CD8-positive, alpha-beta memory T cell (primary cell): ENCODE measurements around the gene POC5. TPM values are rescaled to one million over a fixed set of nuclear protein-coding genes. Genes with fewer than 3 reads are reported as not detected.

Source experiments
- CTCF ChIA-PET: fragments of 350-600 bp; sonication (Branson Sonifier 250); formaldehyde crosslinking; loops from one replicate; lab custom pipeline; 2021; ENCODE audit warnings: antibody characterized with exemption; lab: Charles Lee
- POLR2A ChIA-PET: fragments of 350-600 bp; sonication (Branson Sonifier 250); formaldehyde crosslinking; loops from one replicate; lab custom pipeline; 2021; ENCODE audit warnings: antibody characterized with exemption; lab: Charles Lee
- DNase-seq, 5 donors: peaks; one replicate each; pipeline versions ENCODE4 v3.0.0 to v3.0.0-alpha.2; 2020 to 2022; ENCODE audit warnings: mixed read lengths in 1 of 5
- H3K27ac ChIP-seq: one replicate; pipeline ENCODE4 v1.7.0; 2013; ENCODE audit warnings: low read depth, mild to moderate bottlenecking, low read length, moderate library complexity
- H3K27me3 ChIP-seq: 2 replicates; pipeline ENCODE4 v1.7.0; 2013; ENCODE audit warnings: low read length, mild to moderate bottlenecking; ENCODE audit not compliant: insufficient read depth, poor library complexity, severe bottlenecking
- H3K36me3 ChIP-seq: 2 replicates; pipeline ENCODE4 v1.7.0; 2013; ENCODE audit warnings: mild to moderate bottlenecking, low read length, moderate library complexity; ENCODE audit not compliant: insufficient read depth
- H3K4me1 ChIP-seq: 2 replicates; pipeline ENCODE4 v1.7.0; 2013; ENCODE audit warnings: mild to moderate bottlenecking, low read length, moderate library complexity; ENCODE audit not compliant: insufficient read depth
- H3K4me3 ChIP-seq: 2 replicates; pipeline ENCODE4 v1.7.0; 2013; ENCODE audit warnings: mild to moderate bottlenecking, low read length
- H3K9me3 ChIP-seq: 2 replicates; pipeline ENCODE4 v1.7.0; 2013; ENCODE audit warnings: mild to moderate bottlenecking, low read length
- H3K27ac Mint-ChIP-seq, 8 donors: one replicate each; pipeline ENCODE4 v1.8.0; 2020 to 2021; ENCODE audit warnings: mixed read lengths in 8 of 8, mild to moderate bottlenecking in 6 of 8, inconsistent platforms in 3 of 8, moderate library complexity in 3 of 8
- H3K27me3 Mint-ChIP-seq, 2 donors: one replicate each; pipeline ENCODE4 v1.8.0; 2020 to 2021; ENCODE audit warnings: mixed read lengths in 2 of 2, mild to moderate bottlenecking in 1 of 2, moderate library complexity in 1 of 2
- H3K36me3 Mint-ChIP-seq, 3 donors: one replicate each; pipeline ENCODE4 v1.8.0; 2020 to 2021; ENCODE audit warnings: mixed read lengths in 3 of 3, inconsistent platforms in 1 of 3, mild to moderate bottlenecking in 1 of 3
- H3K4me1 Mint-ChIP-seq, 3 donors: one replicate each; pipeline ENCODE4 v1.8.0; 2020 to 2021; ENCODE audit warnings: mixed read lengths in 3 of 3, inconsistent platforms in 1 of 3, mild to moderate bottlenecking in 1 of 3
- H3K4me3 Mint-ChIP-seq, 7 donors: one replicate each; pipeline ENCODE4 v1.8.0; 2020 to 2021; ENCODE audit warnings: mixed read lengths in 7 of 7, mild to moderate bottlenecking in 6 of 7, moderate library complexity in 4 of 7, inconsistent platforms in 2 of 7
- H3K9me3 Mint-ChIP-seq, 5 donors: one replicate each; pipeline ENCODE4 v1.8.0; 2020 to 2022; ENCODE audit warnings: mixed read lengths in 5 of 5, mild to moderate bottlenecking in 3 of 5, moderate library complexity in 2 of 5, inconsistent platforms in 1 of 5
- polyA plus RNA-seq: library from polyadenylated mRNA; unstranded; fragments of 300-500 nt; fragmentation: Illumina TruSeq; gene quantifications from one replicate; pipeline ENCODE4 v1.2.3, GENCODE V29; 2021
- total RNA-seq, 2 experiments: library from RNA; stranded (reverse); gene quantifications; one replicate each; pipeline ENCODE4 v1.2.3, GENCODE V29; 2021

POC5 gene
- total and polyA plus RNA-seq, 3 experiments from 2014 or later = 15.2 to 16.9 (median 15.4) TPM

DNA sequence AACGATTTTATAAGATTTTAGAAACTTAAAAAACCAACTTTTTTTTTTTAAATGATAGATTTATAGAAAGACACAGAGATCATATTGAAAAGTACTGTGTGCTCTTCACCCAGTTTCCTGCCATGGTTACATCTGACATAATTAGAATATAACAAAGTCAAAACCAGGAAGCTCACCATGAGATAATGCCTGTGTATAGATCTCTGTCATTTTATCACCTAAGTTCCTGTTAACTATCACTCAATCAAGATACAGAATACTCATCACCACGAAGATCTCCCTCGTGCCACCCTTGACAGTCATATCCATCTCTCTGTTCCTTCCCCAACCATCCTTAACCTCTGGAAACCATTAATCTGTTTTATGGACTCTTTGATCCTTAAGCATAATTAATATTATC lies 39.1 kb downstream of the POC5 start:
- peak overlapping the region in 1 of 7 donors; percentile 52 for H3K4me3 Mint-ChIP-seq
- H3K9me3 Mint-ChIP-seq = no peaks in the 10 kb centered on the region
- ChIA-PET CTCF (no interaction called here), POLR2A (interaction anchor here (0.7 kb wide), 1 partner anchor 9 kb away, joined by 3 read pairs; no protein-coding TSS in a partner anchor)
- no peak overlapping the region for H3K27ac ChIP-seq
- no peak overlapping the region for H3K4me3 ChIP-seq
- H3K27me3 ChIP-seq = no peaks in the 10 kb centered on the region
- H3K4me1 ChIP-seq = peaks cover 3% of the 10 kb centered on the region
- DNase-seq = no peak
- no peaks in the 10 kb centered on the region for H3K9me3 ChIP-seq
- H3K36me3 Mint-ChIP-seq = peaks cover 0 to 46% (median 13%) of the 10 kb centered on the region in 3 donors
- H3K4me1 Mint-ChIP-seq = peaks cover 3 to 10% (median 4%) of the 10 kb centered on the region in 3 donors
- no peaks in the 10 kb centered on the region for H3K27me3 Mint-ChIP-seq
- H3K27ac Mint-ChIP-seq = peak overlapping the region in 5 of 8 donors; percentile 2 to 83 (median 68)
- H3K36me3 ChIP-seq = no peaks in the 10 kb centered on the region

DNA sequence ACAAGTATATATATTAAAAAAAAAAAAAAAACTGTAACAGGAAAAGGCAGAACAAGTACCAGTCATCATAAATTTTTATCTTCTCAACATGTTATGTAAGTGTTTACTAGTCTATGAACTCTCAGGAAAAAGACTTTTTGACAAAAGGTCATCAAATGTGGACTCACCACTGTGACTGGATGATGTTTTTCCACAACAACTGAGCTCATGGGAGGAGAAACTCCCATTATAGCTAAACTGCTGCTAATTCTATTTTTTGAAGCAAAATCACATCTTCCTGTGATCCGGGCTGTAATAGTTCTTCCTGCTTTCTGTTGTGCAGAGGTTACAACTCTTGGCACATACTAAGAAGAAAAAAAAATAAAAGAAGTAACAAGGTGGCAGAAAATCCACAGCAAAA lies 39.6 kb downstream of the POC5 start:
- Histone ChIP-seq H3K4me1 (peaks cover 3% of the 10 kb centered on the region), H3K36me3 (no peaks in the 10 kb centered on the region), H3K27ac (no peak overlapping the region), H3K9me3 (no peaks in the 10 kb centered on the region), H3K4me3 (no peak overlapping the region), H3K27me3 (no peaks in the 10 kb centered on the region)
- H3K36me3 Mint-ChIP-seq = peaks cover 0 to 47% (median 14%) of the 10 kb centered on the region in 3 donors
- H3K27me3 Mint-ChIP-seq = no peaks in the 10 kb centered on the region
- peak overlapping the region in 2 of 7 donors; percentile 38 to 52 for H3K4me3 Mint-ChIP-seq
- H3K4me1 Mint-ChIP-seq = peaks cover 3 to 10% (median 4%) of the 10 kb centered on the region in 3 donors
- ChIA-PET POLR2A (no interaction called here), CTCF (no interaction called here)
- no peak for DNase-seq
- peak overlapping the region in 3 of 8 donors; percentile 58 to 83 (median 68) for H3K27ac Mint-ChIP-seq
- no peaks in the 10 kb centered on the region for H3K9me3 Mint-ChIP-seq

DNA sequence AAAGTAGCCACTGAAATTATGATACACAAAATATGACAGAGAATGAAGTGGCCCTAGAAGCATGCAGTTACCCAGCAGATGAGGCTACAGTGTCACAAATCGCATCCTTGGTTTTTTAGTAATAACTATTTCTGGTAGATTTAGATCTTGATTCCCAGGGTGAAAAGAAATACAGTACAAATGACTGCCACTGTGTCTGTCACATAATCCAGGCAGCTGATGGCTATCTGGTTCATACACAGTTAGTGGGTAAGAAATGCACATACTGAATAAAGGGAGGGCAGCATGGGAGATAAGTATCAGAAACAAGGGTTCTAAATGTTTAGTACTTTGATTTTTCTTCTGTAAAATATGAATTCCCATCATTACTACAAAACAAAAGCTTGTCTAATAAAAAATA lies 41.5 kb downstream of the POC5 start:
- H3K27me3 Mint-ChIP-seq = no peaks in the 10 kb centered on the region

DNA sequence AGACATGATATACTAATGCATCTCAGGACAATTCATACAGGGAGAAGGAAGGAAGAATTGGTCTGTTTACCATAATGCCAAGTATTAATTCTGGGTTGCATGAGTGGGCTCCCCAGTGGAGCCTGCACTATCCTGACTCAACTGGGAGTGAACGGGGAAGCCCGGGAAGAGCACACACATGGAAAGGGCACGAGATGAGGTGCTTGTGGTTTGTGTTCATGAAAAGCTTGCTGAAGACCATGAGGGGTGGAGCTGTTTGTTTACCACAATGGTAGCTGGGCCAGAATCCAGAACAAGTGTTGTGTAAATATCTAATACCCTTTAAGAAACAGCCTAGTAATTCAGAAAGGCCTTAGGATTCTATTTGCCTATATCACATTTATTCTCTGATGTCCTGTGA lies 44.6 kb downstream of the POC5 start:
- no peaks in the 10 kb centered on the region for H3K9me3 Mint-ChIP-seq
- Histone ChIP-seq H3K27ac (no peak overlapping the region), H3K4me1 (peaks cover 16% of the 10 kb centered on the region), H3K36me3 (no peaks in the 10 kb centered on the region), H3K9me3 (no peaks in the 10 kb centered on the region), H3K4me3 (no peak overlapping the region), H3K27me3 (no peaks in the 10 kb centered on the region)
- ChIA-PET POLR2A (no interaction called here), CTCF (no interaction called here)
- H3K36me3 Mint-ChIP-seq = peaks cover 5 to 45% (median 20%) of the 10 kb centered on the region in 3 donors
- no peak for DNase-seq
- peak overlapping the region in 2 of 8 donors; percentile 14 to 57 for H3K27ac Mint-ChIP-seq
- H3K4me1 Mint-ChIP-seq = peaks cover 14 to 20% (median 17%) of the 10 kb centered on the region in 3 donors
- no peaks in the 10 kb centered on the region for H3K27me3 Mint-ChIP-seq
- no peak overlapping the region for H3K4me3 Mint-ChIP-seq

More for the DNA sequence above, 41.5 kb downstream of the POC5 start:
- peaks cover 5 to 56% (median 22%) of the 10 kb centered on the region in 3 donors for H3K36me3 Mint-ChIP-seq
- H3K4me3 Mint-ChIP-seq = no peak overlapping the region
- no peak overlapping the region for H3K27ac ChIP-seq
- CTCF ChIA-PET = no interaction called here
- H3K4me1 Mint-ChIP-seq = peaks cover 3 to 10% (median 4%) of the 10 kb centered on the region in 3 donors
- peaks cover 3% of the 10 kb centered on the region for H3K4me1 ChIP-seq
- POLR2A ChIA-PET = no interaction called here
- DNase-seq = no peak
- H3K36me3 ChIP-seq = no peaks in the 10 kb centered on the region
- H3K27ac Mint-ChIP-seq = no peak overlapping the region
- no peak overlapping the region for H3K4me3 ChIP-seq
- no peaks in the 10 kb centered on the region for H3K27me3 ChIP-seq
- no peaks in the 10 kb centered on the region for H3K9me3 ChIP-seq
- H3K9me3 Mint-ChIP-seq = no peaks in the 10 kb centered on the region

DNA sequence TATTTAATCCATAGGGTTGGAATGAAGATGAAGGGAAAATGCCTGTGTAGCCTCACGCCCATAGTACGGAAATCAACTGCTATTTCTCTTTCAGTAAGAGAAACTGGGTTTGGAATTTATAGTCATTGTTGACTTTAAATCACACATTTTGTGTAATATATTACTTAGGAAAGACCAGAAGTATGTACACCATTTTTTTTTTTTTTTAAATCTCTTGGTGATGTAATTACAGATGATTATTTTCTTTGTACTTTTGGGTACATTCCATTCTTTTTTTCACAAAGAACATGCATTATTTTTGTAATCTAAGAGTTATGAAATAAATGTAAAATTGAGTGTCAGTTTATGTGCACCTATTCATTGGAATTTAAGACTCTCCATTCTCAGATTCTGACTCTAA lies 45.7 kb downstream of the POC5 start:
- Mint-ChIP-seq H3K36me3 (peaks cover 5 to 39% (median 17%) of the 10 kb centered on the region in 3 donors), H3K27ac (no peak overlapping the region), H3K9me3 (no peaks in the 10 kb centered on the region), H3K27me3 (no peaks in the 10 kb centered on the region), H3K4me3 (no peak overlapping the region), H3K4me1 (peaks cover 14 to 20% (median 16%) of the 10 kb centered on the region in 3 donors)
- H3K27ac ChIP-seq = no peak overlapping the region
- ChIA-PET CTCF (no interaction called here), POLR2A (no interaction called here)
- peaks cover 13% of the 10 kb centered on the region for H3K4me1 ChIP-seq
- H3K36me3 ChIP-seq = no peaks in the 10 kb centered on the region
- no peak for DNase-seq
- no peak overlapping the region for H3K4me3 ChIP-seq
- no peaks in the 10 kb centered on the region for H3K27me3 ChIP-seq
- H3K9me3 ChIP-seq = no peaks in the 10 kb centered on the region

DNA sequence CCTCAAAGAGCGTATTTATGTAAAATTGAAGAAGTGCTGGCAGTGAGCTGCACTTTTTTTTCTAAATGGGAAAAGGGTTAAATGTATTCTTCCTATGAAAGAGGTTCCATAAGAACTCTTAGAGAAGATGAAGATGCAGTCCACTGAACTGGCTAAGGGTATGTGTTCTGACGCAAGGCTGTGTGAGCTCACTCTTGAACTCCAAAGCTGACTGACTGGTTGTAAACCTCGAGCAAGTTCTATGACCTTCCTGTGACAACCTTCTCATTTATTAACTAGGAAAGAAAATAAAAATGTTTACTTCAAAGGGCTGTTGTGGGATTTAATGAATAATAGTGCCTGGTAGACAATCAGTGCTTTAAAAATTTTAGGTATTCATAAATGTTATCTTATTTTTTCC lies 46.7 kb downstream of the POC5 start:
- no peak overlapping the region for H3K27ac ChIP-seq
- H3K27me3 ChIP-seq = no peaks in the 10 kb centered on the region
- no peak overlapping the region for H3K4me3 ChIP-seq
- Mint-ChIP-seq H3K27ac (no peak overlapping the region), H3K36me3 (peaks cover 5 to 32% (median 10%) of the 10 kb centered on the region in 3 donors), H3K9me3 (no peaks in the 10 kb centered on the region), H3K4me3 (peak overlapping the region in 1 of 7 donors; percentile 6), H3K4me1 (peaks cover 14 to 20% (median 16%) of the 10 kb centered on the region in 3 donors), H3K27me3 (no peaks in the 10 kb centered on the region)
- no peaks in the 10 kb centered on the region for H3K36me3 ChIP-seq
- CTCF ChIA-PET = no interaction called here
- H3K4me1 ChIP-seq = peaks cover 13% of the 10 kb centered on the region
- POLR2A ChIA-PET = no interaction called here
- no peaks in the 10 kb centered on the region for H3K9me3 ChIP-seq
- DNase-seq = no peak

DNA sequence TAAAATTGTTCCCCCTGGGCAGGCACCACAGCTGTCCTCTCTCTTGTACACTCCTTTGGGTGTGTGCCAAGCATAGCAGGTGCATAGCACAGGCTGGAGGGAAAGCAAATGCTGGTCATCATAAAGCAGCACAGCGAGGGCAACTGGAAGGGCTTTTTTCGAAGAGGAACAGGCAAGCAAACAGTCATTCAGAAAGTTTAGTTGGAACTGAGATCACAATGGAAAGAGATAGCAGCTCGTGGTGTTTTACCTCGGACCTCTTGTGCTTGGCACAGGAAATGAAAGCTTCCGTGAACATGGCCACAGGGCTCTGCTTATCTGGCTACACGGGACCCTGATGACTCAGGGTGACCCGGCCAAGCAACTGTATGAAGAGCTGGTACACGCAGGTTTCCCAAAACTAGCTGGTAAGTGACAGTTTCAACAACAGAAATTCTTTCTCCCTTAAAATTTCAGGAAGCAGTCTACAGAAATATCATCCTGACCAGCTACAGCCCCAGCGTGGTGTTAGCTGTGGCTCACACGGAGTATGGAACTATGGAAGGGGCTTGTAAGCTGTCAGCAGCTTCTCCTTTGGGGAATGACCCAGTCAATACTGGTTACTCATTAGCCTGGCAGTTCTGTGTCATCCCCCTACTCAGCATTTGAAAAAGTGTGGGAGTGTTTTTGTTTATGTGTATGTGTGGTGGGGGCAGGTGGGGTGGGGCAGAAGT lies 48.1 kb downstream of the POC5 start:
- H3K27ac Mint-ChIP-seq = peak overlapping the region in 7 of 8 donors; percentile 3 to 93 (median 74)
- H3K27me3 Mint-ChIP-seq = no peaks in the 10 kb centered on the region
- peaks cover 5 to 22% (median 10%) of the 10 kb centered on the region in 3 donors for H3K36me3 Mint-ChIP-seq
- ChIA-PET CTCF (no interaction called here), POLR2A (interaction anchor here (0.6 kb wide), 1 partner anchor 9 kb away, joined by 3 read pairs; no protein-coding TSS in a partner anchor)
- H3K9me3 ChIP-seq = no peaks in the 10 kb centered on the region
- H3K27me3 ChIP-seq = no peaks in the 10 kb centered on the region
- H3K4me1 ChIP-seq = peaks cover 13% of the 10 kb centered on the region
- DNase-seq = peak in 4 of 5 donors; percentile 5 to 53 (median 15)
- H3K36me3 ChIP-seq = no peaks in the 10 kb centered on the region
- no peak overlapping the region for H3K27ac ChIP-seq
- H3K4me1 Mint-ChIP-seq = peaks cover 14 to 20% (median 16%) of the 10 kb centered on the region in 3 donors
- peak overlapping the region; percentile 40 for H3K4me3 ChIP-seq
- peak overlapping the region; percentile 60 to 91 (median 82) for H3K4me3 Mint-ChIP-seq
- H3K9me3 Mint-ChIP-seq = no peaks in the 10 kb centered on the region

DNA sequence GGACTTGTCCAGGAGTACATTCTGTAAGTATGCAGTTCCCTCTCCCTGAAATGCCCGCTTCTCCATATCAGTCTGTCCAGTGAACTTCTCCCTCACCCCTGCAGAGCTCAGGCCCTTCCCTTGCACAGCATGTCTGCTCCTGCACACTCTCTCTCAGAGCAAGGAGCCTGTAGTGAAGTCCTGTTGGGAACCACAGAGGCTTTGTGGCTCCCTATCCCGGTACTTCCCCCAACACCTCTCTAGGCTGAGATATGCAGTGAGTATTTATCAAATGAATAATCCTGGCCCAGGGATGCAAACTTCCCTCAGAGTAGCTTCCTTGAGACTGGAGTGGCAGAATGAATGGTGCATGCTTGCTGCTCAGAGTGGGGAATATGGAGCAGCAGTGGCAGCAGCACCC lies 48.8 kb downstream of the POC5 start:
- Mint-ChIP-seq H3K4me3 (peak overlapping the region in 6 of 7 donors; percentile 60 to 91 (median 81)), H3K4me1 (peaks cover 14 to 20% (median 16%) of the 10 kb centered on the region in 3 donors), H3K27me3 (no peaks in the 10 kb centered on the region), H3K9me3 (no peaks in the 10 kb centered on the region), H3K27ac (peak overlapping the region in 1 of 8 donors; percentile 88), H3K36me3 (peaks cover 5 to 19% (median 10%) of the 10 kb centered on the region in 3 donors)
- peaks cover 13% of the 10 kb centered on the region for H3K4me1 ChIP-seq
- H3K4me3 ChIP-seq = no peak overlapping the region
- no peak for DNase-seq
- no peak overlapping the region for H3K27ac ChIP-seq
- no peaks in the 10 kb centered on the region for H3K9me3 ChIP-seq
- CTCF ChIA-PET = no interaction called here
- POLR2A ChIA-PET = no interaction called here
- H3K27me3 ChIP-seq = no peaks in the 10 kb centered on the region
- H3K36me3 ChIP-seq = no peaks in the 10 kb centered on the region
